SK-N-SH (cell line): ENCODE results near the gene CTRB1. TPM values are rescaled to one million over a fixed set of nuclear protein-coding genes. Genes with fewer than 3 reads are reported as not detected.
A peak's percentile ranks its signal among the peaks of the same experiment; 100 is the strongest.

ENCODE experiments used
- CTCF ChIA-PET: fragments of 300-600, 350-600 bp; formaldehyde crosslinking; extraction: SDS; loops from one replicate; lab custom pipeline; 2021; lab: Yijun Ruan, JAX
- POLR2A ChIA-PET: fragments of 350-600 bp; sonication (Branson Sonifier 250); formaldehyde crosslinking; extraction: SDS; loops from one replicate; lab custom pipeline; 2020; ENCODE audit warnings: antibody characterized with exemption, inconsistent platforms; lab: Yijun Ruan, JAX
- DNase-seq: peaks from one replicate; pipeline ENCODE4 v3.0.0; 2012
- H2AFZ ChIP-seq: fragments of 200-600 bp; sonication (generic); 2 replicates; pipeline ENCODE4 v1.8.1; 2016; ENCODE audit warnings: antibody characterized with exemption, mild to moderate bottlenecking, low read depth
- H3F3A ChIP-seq: fragments of 200-600 bp; sonication (generic); replicated peaks from 2 replicates; pipeline ENCODE3; 2016; ENCODE audit warnings: antibody characterized with exemption, mild to moderate bottlenecking; ENCODE audit not compliant: insufficient read depth
- H3K27ac ChIP-seq, 2 experiments: fragments of 200-500 bp in 1 of 2; fragments of 200-600 bp in 1 of 2; sonication (Bioruptor generic) in 1 of 2; sonication (generic), shearing (Covaris generic) in 1 of 2; 2 replicates each; pipeline versions ENCODE4 v1.5.1 to v1.6.1; 2014 to 2016; ENCODE audit warnings: low read depth in 2 of 2, inconsistent platforms in 1 of 2, low read length in 1 of 2, mild to moderate bottlenecking in 1 of 2, mixed read lengths in 1 of 2
- H3K27me3 ChIP-seq: fragments of 200-600 bp; sonication (generic), shearing (Covaris generic); 2 replicates; pipeline ENCODE4 v1.6.1; 2016; ENCODE audit warnings: mixed run types; ENCODE audit not compliant: insufficient read depth
- H3K36me3 ChIP-seq, 2 experiments: fragments of 200-500 bp in 1 of 2; fragments of 200-600 bp in 1 of 2; sonication (Bioruptor generic) in 1 of 2; sonication (generic) in 1 of 2; replicated peaks in 1 of 2; 2 replicates each; pipeline versions ENCODE3 to v1.5.1; 2014 to 2016; ENCODE audit warnings: low read length in 1 of 2, mild to moderate bottlenecking in 1 of 2; ENCODE audit not compliant: insufficient read depth in 2 of 2, control insufficient read depth in 1 of 2
- H3K4me1 ChIP-seq, 2 experiments: fragments of 200-500 bp in 1 of 2; fragments of 200-600 bp in 1 of 2; sonication (Bioruptor generic) in 1 of 2; sonication (generic), shearing (Covaris generic) in 1 of 2; 2 replicates each; pipeline versions ENCODE4 v1.5.1 to v1.6.1; 2014 to 2016; ENCODE audit warnings: low read depth in 1 of 2, low read length in 1 of 2, mixed run types in 1 of 2; ENCODE audit not compliant: insufficient read depth in 2 of 2, control insufficient read depth in 1 of 2
- H3K4me2 ChIP-seq: fragments of 200-600 bp; sonication (generic), shearing (Covaris generic); 2 replicates; pipeline ENCODE4 v1.6.1; 2017; ENCODE audit warnings: mixed run types
- H3K4me3 ChIP-seq, 2 experiments: fragments of 200-500 bp in 1 of 2; fragments of 200-600 bp in 1 of 2; sonication (Bioruptor generic) in 1 of 2; sonication (generic), shearing (Covaris generic) in 1 of 2; 2 replicates each; pipeline versions ENCODE4 v1.5.1 to v1.8.1; 2014 to 2016; ENCODE audit warnings: low read depth in 2 of 2, inconsistent platforms in 1 of 2, low read length in 1 of 2, mild to moderate bottlenecking in 1 of 2, mixed read lengths in 1 of 2, moderate library complexity in 1 of 2
- H3K79me2 ChIP-seq: fragments of 200-600 bp; sonication (generic); 2 replicates; pipeline ENCODE4 v1.8.1; 2017; ENCODE audit warnings: mild to moderate bottlenecking; ENCODE audit not compliant: insufficient read depth
- H3K9ac ChIP-seq: fragments of 200-600 bp; sonication (generic); 2 replicates; pipeline ENCODE4 v1.6.1; 2017; ENCODE audit warnings: mixed run types
- H3K9me2 ChIP-seq: fragments of 200-600 bp; sonication (generic); 2 replicates; pipeline ENCODE4 v1.6.1; 2017; ENCODE audit warnings: mixed run types
- H3K9me3 ChIP-seq: fragments of 200-600 bp; sonication (generic); 2 replicates; pipeline ENCODE4 v1.6.1; 2017; ENCODE audit warnings: mixed run types, mild to moderate bottlenecking, moderate library complexity
- H4K20me1 ChIP-seq: fragments of 200-600 bp; sonication (generic); 2 replicates; pipeline ENCODE4 v1.6.1; 2017; ENCODE audit warnings: mild to moderate bottlenecking, mixed run types; ENCODE audit not compliant: insufficient read depth
- EP300 ChIP-seq, 2 experiments: IDR thresholded peaks; 2 replicates each; pipeline versions ENCODE4 v1.4.0 to v1.6.1; 2012; ENCODE audit warnings: borderline replicate concordance in 1 of 2, low read depth in 1 of 2, low read length in 1 of 2
- FOXJ3 ChIP-seq: sonication (generic); formaldehyde crosslinking; IDR thresholded peaks from 2 replicates; pipeline ENCODE4 v1.5.1; 2020; ENCODE audit warnings: mild to moderate bottlenecking, missing genetic modification reagents
- GABPA ChIP-seq: IDR thresholded peaks from 2 replicates; pipeline ENCODE4 v1.4.0; 2012; ENCODE audit warnings: low read depth, mild to moderate bottlenecking
- GATA2 ChIP-seq: sonication (generic); formaldehyde crosslinking; IDR thresholded peaks from 2 replicates; pipeline ENCODE4 v1.5.0; 2020; ENCODE audit warnings: mild to moderate bottlenecking, missing genetic modification reagents
- IRF3 ChIP-seq: fragments of 150-350 bp; IDR thresholded peaks from 2 replicates; pipeline ENCODE4 v1.6.1; 2016; ENCODE audit warnings: mild to moderate bottlenecking, low read depth, low read length
- MAX ChIP-seq: IDR thresholded peaks from 2 replicates; pipeline ENCODE4 v1.4.0; 2012; ENCODE audit warnings: low read depth
- MXI1 ChIP-seq: IDR thresholded peaks from 2 replicates; pipeline ENCODE4 v1.6.1; 2012; ENCODE audit warnings: mild to moderate bottlenecking, low read depth, low read length, improper control_type of control experiment
- NFIC ChIP-seq: IDR thresholded peaks from 2 replicates; pipeline ENCODE4 v1.4.0; 2012; ENCODE audit warnings: borderline replicate concordance
- NRF1 ChIP-seq: IDR thresholded peaks from 2 replicates; pipeline ENCODE4 v1.6.1; 2012; ENCODE audit warnings: low read depth, mild to moderate bottlenecking, low read length
- RAD21 ChIP-seq: IDR thresholded peaks from 2 replicates; pipeline ENCODE4 v1.6.1; 2012; ENCODE audit warnings: mild to moderate bottlenecking, low read length
- RCOR1 ChIP-seq: fragments of 150-350 bp; IDR thresholded peaks from 2 replicates; pipeline ENCODE4 v1.6.1; 2017; ENCODE audit warnings: antibody characterized with exemption, low read length
- RFX5 ChIP-seq: IDR thresholded peaks from 2 replicates; pipeline ENCODE4 v1.6.1; 2012; ENCODE audit warnings: mild to moderate bottlenecking, improper control_type of control experiment, low read length
- RXRA ChIP-seq: IDR thresholded peaks from 2 replicates; pipeline ENCODE4 v1.4.0; 2012; ENCODE audit warnings: low read depth, mild to moderate bottlenecking, borderline replicate concordance
- SMC3 ChIP-seq: IDR thresholded peaks from 2 replicates; pipeline ENCODE4 v1.6.1; 2012; ENCODE audit warnings: low read depth, low read length, improper control_type of control experiment
- TAF1 ChIP-seq: IDR thresholded peaks from 2 replicates; pipeline ENCODE4 v1.6.1; 2012; ENCODE audit warnings: low read depth, mild to moderate bottlenecking, low read length, moderate library complexity, borderline replicate concordance
- TCF12 ChIP-seq: IDR thresholded peaks from 2 replicates; pipeline ENCODE4 v1.4.0; 2012
- TEAD4 ChIP-seq: IDR thresholded peaks from 2 replicates; pipeline ENCODE4 v1.4.0; 2012; ENCODE audit warnings: mild to moderate bottlenecking, borderline replicate concordance; ENCODE audit not compliant: insufficient read depth
- USF1 ChIP-seq: IDR thresholded peaks from 2 replicates; pipeline ENCODE4 v1.4.0; 2012; ENCODE audit warnings: low read depth, borderline replicate concordance
- USF2 ChIP-seq: fragments of 150-350 bp; IDR thresholded peaks from 2 replicates; pipeline ENCODE4 v1.6.1; 2017; ENCODE audit warnings: antibody characterized with exemption, low read length, low read depth, borderline replicate concordance
- WGBS: methylation state at CpG from one replicate; pipeline ENCODE4 v1.1.6; 2017; ENCODE audit warnings: low lambda C conversion rate; 5-methylcytosine and 5-hydroxymethylcytosine counted together
- polyA plus RNA-seq, 3 experiments: library from polyadenylated mRNA; depleted of rRNA; stranded (reverse); fragments of >200 nt; gene quantifications; 2 replicates each; pipeline ENCODE4 v1.2.3, GENCODE V29; 2012

CTRB1 gene
- polyA plus RNA-seq, 1 of the 3 experiments (the other 2 are of a cell fraction) = not detected

GRCh38 chr16:75261590-75262078, 42.8 kb downstream of the CTRB1 start:
- Histone ChIP-seq H3F3A (peaks cover 7% of the 10 kb centered on the region), H3K4me3 (no peak overlapping the region), H3K4me1 (peaks cover 33 to 71% of the 10 kb centered on the region in 2 experiments), H2AFZ (no peak overlapping the region), H3K9me2 (no peaks in the 10 kb centered on the region), H4K20me1 (peaks cover 80% of the 10 kb centered on the region), H3K27ac (no peak overlapping the region), H3K9me3 (no peaks in the 10 kb centered on the region), H3K4me2 (peak overlapping the region; percentile 100; the same call in 1 of the 2 replicates), H3K27me3 (no peaks in the 10 kb centered on the region), H3K79me2 (peaks cover 100% of the 10 kb centered on the region), H3K9ac (no peak overlapping the region), H3K36me3 (peaks cover 9 to 12% of the 10 kb centered on the region in 2 experiments)
- ChIA-PET POLR2A (no interaction called here), CTCF (no interaction called here)
- TF ChIP-seq TAF1 (no peak), SMC3 (no peak), RXRA (no peak), IRF3 (no peak), NRF1 (no peak), RCOR1 (no peak), TEAD4 (no peak), MAX (no peak), GATA2 (CRISPR knock-in tag) (no peak), TCF12 (no peak), EP300 (IDR thresholded peaks at IDR 0.05; ENCODE audit: borderline replicate concordance in 1 of 2, low read depth in 1 of 2, low read length in 1 of 2) (no peak), RAD21 (no peak), FOXJ3 (CRISPR knock-in tag) (no peak), RFX5 (no peak), GABPA (no peak), NFIC (no peak), USF2 (no peak)
- no CpG with 5 or more reads among the region's 3 CpGs for WGBS
- DNase-seq = peak; percentile 6

- 92% methylated on average over 12 of the region's 14 CpGs for WGBS
- Histone ChIP-seq H3K27ac (peak overlapping the region in 1 of 2 experiments; percentile 53; a peak in 1 of 4 replicates), H3K4me2 (peak overlapping the region; percentile 100), H3K79me2 (peaks cover 94% of the 10 kb centered on the region), H3K27me3 (no peaks in the 10 kb centered on the region), H2AFZ (no peak overlapping the region), H3K4me1 (peaks cover 26 to 71% of the 10 kb centered on the region in 2 experiments), H3K36me3 (peaks cover 9 to 12% of the 10 kb centered on the region in 2 experiments), H3F3A (peaks cover 7% of the 10 kb centered on the region), H3K9me2 (no peaks in the 10 kb centered on the region), H3K9ac (no peak overlapping the region), H3K9me3 (no peaks in the 10 kb centered on the region), H3K4me3 (no peak overlapping the region), H4K20me1 (peaks cover 74% of the 10 kb centered on the region)
- ChIA-PET POLR2A (no interaction called here), CTCF (interaction anchor here (0.9 to 1.3 kb wide), 2 partner anchors 20 to 28 kb away, joined by 3 to 4 read pairs; no protein-coding TSS in a partner anchor)
- peak; percentile 28; the same call in 1 of the 2 replicates for TF ChIP-seq MXI1
- no peak for TF ChIP-seq USF1
- peak; percentile 89 for TF ChIP-seq NFIC
- peak; percentile 69 for DNase-seq
Observed at GRCh38 chr16:75262104-75262799, 43.5 kb downstream of the CTRB1 start.
